OCI-LY3 (cell line): ENCODE data around the gene ABCC10.

Experiments used
- H2AFZ ChIP-seq: fragments of 200-600, 300-600 bp; shearing (Covaris generic); 2 replicates; pipeline ENCODE4 v1.6.0; 2014; ENCODE audit warnings: antibody characterized with exemption, low read depth, low read length
- H3K27ac ChIP-seq: fragments of 200-600, 300-600 bp; sonication (generic); 2 replicates; pipeline ENCODE4 v1.5.1; 2014; ENCODE audit warnings: mild to moderate bottlenecking, low read length, moderate library complexity, mixed read lengths
- H3K27me3 ChIP-seq: fragments of 200-600, 300-600 bp; sonication (generic); 2 replicates; pipeline ENCODE4 v1.6.1; 2014; ENCODE audit warnings: low read depth, low read length, mixed read lengths
- H3K36me3 ChIP-seq: fragments of 200-600, 300-600 bp; sonication (generic); replicated peaks from 2 replicates; pipeline ENCODE3; 2014; ENCODE audit warnings: low read depth, low read length, mixed read lengths
- H3K4me1 ChIP-seq: fragments of 300-600, 200-600 bp; sonication (generic); 2 replicates; pipeline ENCODE4 v1.6.1; 2014; ENCODE audit warnings: low read length, mixed read lengths
- H3K4me2 ChIP-seq: fragments of 200-600, 300-600 bp; sonication (generic); 2 replicates; pipeline ENCODE4 v1.6.1; 2014; ENCODE audit warnings: low read length, mixed read lengths
- H3K4me3 ChIP-seq: fragments of 300-600, 200-600 bp; sonication (generic); 2 replicates; pipeline ENCODE4 v1.5.1; 2014; ENCODE audit warnings: antibody characterized with exemption, mild to moderate bottlenecking, low read length, moderate library complexity
- H3K79me2 ChIP-seq: fragments of 300-600, 200-600 bp; shearing (Covaris generic); 2 replicates; pipeline ENCODE4 v1.6.1; 2014; ENCODE audit warnings: mild to moderate bottlenecking, low read length, mixed read lengths
- H3K9ac ChIP-seq: fragments of 300-600, 200-600 bp; shearing (Covaris generic); 2 replicates; pipeline ENCODE4 v1.6.0; 2014; ENCODE audit warnings: mild to moderate bottlenecking, low read length, moderate library complexity
- H3K9me3 ChIP-seq: fragments of 200-600, 300-600 bp; shearing (Covaris generic); 2 replicates; pipeline ENCODE4 v1.6.1; 2014; ENCODE audit warnings: low read length, mixed read lengths; ENCODE audit not compliant: insufficient read depth
- H4K20me1 ChIP-seq: fragments of 200-600, 300-600 bp; sonication (generic); 2 replicates; pipeline ENCODE4 v1.6.1; 2016; ENCODE audit warnings: low read length, mixed read lengths; ENCODE audit not compliant: insufficient read depth
- EZH2phosphoT487 ChIP-seq: fragments of 200-600 bp; shearing (Covaris generic); IDR thresholded peaks from 2 replicates; pipeline ENCODE4 v1.6.1; 2018; ENCODE audit warnings: antibody characterized with exemption, mixed run types, low read depth
- TF ChIP-seq, protein P1 (sequence below): fragments of 200-600, 300-600 bp; sonication (generic); IDR thresholded peaks from 2 replicates; pipeline ENCODE4 v1.5.1; 2014; ENCODE audit warnings: antibody characterized with exemption, low read length, low read depth

Gene ABCC10

GRCh38 chr6:43493833-43494232 lies 66.5 kb downstream of the ABCC10 start:
- H3K9me3 ChIP-seq, result no peaks in the 10 kb centered on the region
- TF ChIP-seq, protein P1, sequence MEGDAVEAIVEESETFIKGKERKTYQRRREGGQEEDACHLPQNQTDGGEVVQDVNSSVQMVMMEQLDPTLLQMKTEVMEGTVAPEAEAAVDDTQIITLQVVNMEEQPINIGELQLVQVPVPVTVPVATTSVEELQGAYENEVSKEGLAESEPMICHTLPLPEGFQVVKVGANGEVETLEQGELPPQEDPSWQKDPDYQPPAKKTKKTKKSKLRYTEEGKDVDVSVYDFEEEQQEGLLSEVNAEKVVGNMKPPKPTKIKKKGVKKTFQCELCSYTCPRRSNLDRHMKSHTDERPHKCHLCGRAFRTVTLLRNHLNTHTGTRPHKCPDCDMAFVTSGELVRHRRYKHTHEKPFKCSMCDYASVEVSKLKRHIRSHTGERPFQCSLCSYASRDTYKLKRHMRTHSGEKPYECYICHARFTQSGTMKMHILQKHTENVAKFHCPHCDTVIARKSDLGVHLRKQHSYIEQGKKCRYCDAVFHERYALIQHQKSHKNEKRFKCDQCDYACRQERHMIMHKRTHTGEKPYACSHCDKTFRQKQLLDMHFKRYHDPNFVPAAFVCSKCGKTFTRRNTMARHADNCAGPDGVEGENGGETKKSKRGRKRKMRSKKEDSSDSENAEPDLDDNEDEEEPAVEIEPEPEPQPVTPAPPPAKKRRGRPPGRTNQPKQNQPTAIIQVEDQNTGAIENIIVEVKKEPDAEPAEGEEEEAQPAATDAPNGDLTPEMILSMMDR, result no peak
- no peak for TF ChIP-seq EZH2phosphoT487
- H3K79me2 ChIP-seq, result peaks cover 28% of the 10 kb centered on the region; the same call in 1 of the 2 replicates
- H3K4me1 ChIP-seq, result no peaks in the 10 kb centered on the region
- H3K27me3 ChIP-seq, result no peaks in the 10 kb centered on the region
- no peak overlapping the region for H3K27ac ChIP-seq
- no peak overlapping the region for H3K4me2 ChIP-seq
- H3K4me3 ChIP-seq, result no peak overlapping the region
- H3K9ac ChIP-seq, result no peak overlapping the region
- H2AFZ ChIP-seq, result no peak overlapping the region
- H3K36me3 ChIP-seq, result peaks cover 17% of the 10 kb centered on the region
- peaks cover 41% of the 10 kb centered on the region for H4K20me1 ChIP-seq

DNA sequence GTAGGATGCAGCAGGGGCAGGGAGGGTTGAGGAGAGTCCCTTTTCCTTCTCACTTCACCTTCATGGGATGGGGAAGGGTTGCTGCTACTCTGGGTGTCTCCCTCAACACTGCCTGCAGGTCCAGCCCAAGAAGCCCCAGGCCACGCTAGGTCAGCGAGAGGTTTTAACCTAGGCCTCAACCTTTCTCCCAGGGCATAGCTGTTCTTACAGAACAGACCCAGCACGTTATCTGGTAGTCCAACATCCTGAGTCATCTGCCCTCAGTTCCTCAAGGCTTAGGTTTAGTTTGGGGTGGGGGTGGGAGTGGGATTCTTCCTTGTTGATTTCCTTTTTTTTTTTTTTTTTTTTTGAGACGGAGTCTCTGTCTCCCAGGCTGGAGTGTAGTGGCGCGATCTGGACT lies 67.0 kb downstream of the ABCC10 start:
- H4K20me1 ChIP-seq, result peaks cover 36% of the 10 kb centered on the region
- no peak overlapping the region for H3K9ac ChIP-seq
- peaks cover 24% of the 10 kb centered on the region; the same call in 1 of the 2 replicates for H3K79me2 ChIP-seq
- TF ChIP-seq EZH2phosphoT487, result no peak
- TF ChIP-seq, protein P1, result no peak
- H3K36me3 ChIP-seq, result peaks cover 19% of the 10 kb centered on the region
- H3K27me3 ChIP-seq, result no peaks in the 10 kb centered on the region
- H2AFZ ChIP-seq, result no peak overlapping the region
- H3K4me3 ChIP-seq, result no peak overlapping the region
- no peaks in the 10 kb centered on the region for H3K4me1 ChIP-seq
- H3K27ac ChIP-seq, result no peak overlapping the region
- H3K9me3 ChIP-seq, result no peaks in the 10 kb centered on the region
- no peak overlapping the region for H3K4me2 ChIP-seq

- TF ChIP-seq, protein P1, result no peak
- TF ChIP-seq EZH2phosphoT487, result no peak
- no peaks in the 10 kb centered on the region for H3K4me1 ChIP-seq
- H3K4me2 ChIP-seq, result no peak overlapping the region
- no peaks in the 10 kb centered on the region for H3K27me3 ChIP-seq
- no peak overlapping the region for H2AFZ ChIP-seq
- no peak overlapping the region for H3K4me3 ChIP-seq
- peaks cover 19% of the 10 kb centered on the region for H3K36me3 ChIP-seq
- peaks cover 19% of the 10 kb centered on the region; the same call in 1 of the 2 replicates for H3K79me2 ChIP-seq
- peaks cover 32% of the 10 kb centered on the region for H4K20me1 ChIP-seq
- no peak overlapping the region for H3K9ac ChIP-seq
- no peak overlapping the region for H3K27ac ChIP-seq
- H3K9me3 ChIP-seq, result no peaks in the 10 kb centered on the region
Observed at GRCh38 chr6:43494766-43495165, 67.4 kb downstream of the ABCC10 start.

DNA sequence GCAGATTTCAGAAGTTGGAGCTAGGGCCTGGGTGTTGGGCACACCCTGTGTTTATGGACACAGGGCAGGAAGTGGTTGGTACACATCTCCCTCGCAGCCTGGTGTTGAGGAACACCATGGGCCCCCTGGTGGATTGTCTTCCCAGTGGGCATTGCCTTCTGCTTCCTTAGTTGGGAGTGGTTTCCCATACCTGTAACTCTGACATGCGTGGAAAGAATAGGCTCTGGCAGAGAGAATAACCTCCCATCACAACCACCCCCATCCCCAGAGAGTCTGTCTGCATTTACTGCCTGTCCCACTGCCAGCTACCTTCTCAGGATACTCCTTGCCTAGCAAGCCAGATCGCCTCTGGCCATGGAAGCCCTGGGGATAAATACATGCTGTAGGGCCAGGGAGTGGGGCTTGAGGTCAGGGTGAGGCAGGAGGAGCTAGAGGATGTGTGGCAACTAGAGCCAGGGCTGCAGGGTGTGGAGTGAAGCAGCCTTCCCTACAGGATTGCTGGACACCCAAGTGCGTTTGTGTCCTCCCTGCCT lies 68.1 kb downstream of the ABCC10 start:
- Histone ChIP-seq H4K20me1 (peaks cover 27% of the 10 kb centered on the region), H3K27ac (no peak overlapping the region), H2AFZ (no peak overlapping the region), H3K4me1 (no peaks in the 10 kb centered on the region), H3K4me2 (no peak overlapping the region), H3K27me3 (no peaks in the 10 kb centered on the region), H3K9me3 (no peaks in the 10 kb centered on the region), H3K79me2 (peaks cover 12% of the 10 kb centered on the region; the same call in 1 of the 2 replicates), H3K9ac (no peak overlapping the region), H3K4me3 (no peak overlapping the region), H3K36me3 (peaks cover 20% of the 10 kb centered on the region)
- TF ChIP-seq EZH2phosphoT487, result no peak
- TF ChIP-seq, protein P1, result no peak
